ENCODE data around the gene KCNIP3.

DNA sequence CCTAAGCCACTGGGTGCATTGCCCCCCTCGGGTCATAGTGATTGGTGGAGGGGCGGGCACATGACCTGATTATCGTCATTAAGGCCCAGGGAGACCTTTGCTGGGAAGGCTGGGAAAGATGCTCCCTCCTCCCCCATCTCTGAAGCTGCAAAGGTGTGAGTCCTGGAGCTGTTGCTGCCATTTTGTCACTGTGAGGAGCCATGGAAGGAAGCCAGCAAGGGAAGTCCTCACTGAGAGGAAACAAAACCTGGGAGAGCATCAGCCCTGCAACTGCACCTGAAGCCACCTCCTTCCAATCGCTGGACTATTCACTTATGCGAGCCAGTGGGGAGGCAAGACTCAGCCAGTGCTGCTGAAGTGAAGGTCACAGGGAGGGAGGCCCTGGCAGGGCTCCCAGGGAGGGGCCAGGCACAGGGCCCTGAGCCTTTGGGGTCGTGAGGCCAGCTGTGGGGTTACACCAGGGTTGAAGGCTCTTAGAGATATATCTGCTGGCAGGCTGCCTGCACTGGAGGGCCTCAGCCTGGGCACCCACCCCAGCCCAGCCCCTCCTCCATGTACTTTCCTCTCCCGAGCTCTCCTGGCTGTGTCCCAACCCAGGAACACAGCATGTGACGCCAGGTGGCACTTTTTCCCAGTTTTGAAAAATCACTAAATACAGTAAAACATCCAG, 94.6 kb downstream of the KCNIP3 start:
- TF ChIP-seq, protein P1, sequence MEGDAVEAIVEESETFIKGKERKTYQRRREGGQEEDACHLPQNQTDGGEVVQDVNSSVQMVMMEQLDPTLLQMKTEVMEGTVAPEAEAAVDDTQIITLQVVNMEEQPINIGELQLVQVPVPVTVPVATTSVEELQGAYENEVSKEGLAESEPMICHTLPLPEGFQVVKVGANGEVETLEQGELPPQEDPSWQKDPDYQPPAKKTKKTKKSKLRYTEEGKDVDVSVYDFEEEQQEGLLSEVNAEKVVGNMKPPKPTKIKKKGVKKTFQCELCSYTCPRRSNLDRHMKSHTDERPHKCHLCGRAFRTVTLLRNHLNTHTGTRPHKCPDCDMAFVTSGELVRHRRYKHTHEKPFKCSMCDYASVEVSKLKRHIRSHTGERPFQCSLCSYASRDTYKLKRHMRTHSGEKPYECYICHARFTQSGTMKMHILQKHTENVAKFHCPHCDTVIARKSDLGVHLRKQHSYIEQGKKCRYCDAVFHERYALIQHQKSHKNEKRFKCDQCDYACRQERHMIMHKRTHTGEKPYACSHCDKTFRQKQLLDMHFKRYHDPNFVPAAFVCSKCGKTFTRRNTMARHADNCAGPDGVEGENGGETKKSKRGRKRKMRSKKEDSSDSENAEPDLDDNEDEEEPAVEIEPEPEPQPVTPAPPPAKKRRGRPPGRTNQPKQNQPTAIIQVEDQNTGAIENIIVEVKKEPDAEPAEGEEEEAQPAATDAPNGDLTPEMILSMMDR (conservative IDR thresholded peaks at IDR 0.05), result no peak
- TF ChIP-seq ZFX (IDR thresholded peaks at IDR 0.05), result no peak

Measured in C4-2B (cell line).